HG02938 (cell line): ENCODE data around the gene SLC2A11.

ENCODE experiments used
- ATAC-seq: cut with Tn5 transposase; IDR thresholded peaks from one replicate; pipeline ENCODE4 v1.9.1; 2021; ENCODE audit warnings: mild to moderate bottlenecking, moderate library complexity; ENCODE audit not compliant: unreplicated experiment

The SLC2A11 gene

GRCh38 chr22:23831781-23832180 is 25.9 kb upstream of the SLC2A11 start:
- ATAC-seq = no peak

GRCh38 chr22:23832226-23833016 is 25.3 kb upstream of the SLC2A11 start:
- no peak for ATAC-seq

DNA sequence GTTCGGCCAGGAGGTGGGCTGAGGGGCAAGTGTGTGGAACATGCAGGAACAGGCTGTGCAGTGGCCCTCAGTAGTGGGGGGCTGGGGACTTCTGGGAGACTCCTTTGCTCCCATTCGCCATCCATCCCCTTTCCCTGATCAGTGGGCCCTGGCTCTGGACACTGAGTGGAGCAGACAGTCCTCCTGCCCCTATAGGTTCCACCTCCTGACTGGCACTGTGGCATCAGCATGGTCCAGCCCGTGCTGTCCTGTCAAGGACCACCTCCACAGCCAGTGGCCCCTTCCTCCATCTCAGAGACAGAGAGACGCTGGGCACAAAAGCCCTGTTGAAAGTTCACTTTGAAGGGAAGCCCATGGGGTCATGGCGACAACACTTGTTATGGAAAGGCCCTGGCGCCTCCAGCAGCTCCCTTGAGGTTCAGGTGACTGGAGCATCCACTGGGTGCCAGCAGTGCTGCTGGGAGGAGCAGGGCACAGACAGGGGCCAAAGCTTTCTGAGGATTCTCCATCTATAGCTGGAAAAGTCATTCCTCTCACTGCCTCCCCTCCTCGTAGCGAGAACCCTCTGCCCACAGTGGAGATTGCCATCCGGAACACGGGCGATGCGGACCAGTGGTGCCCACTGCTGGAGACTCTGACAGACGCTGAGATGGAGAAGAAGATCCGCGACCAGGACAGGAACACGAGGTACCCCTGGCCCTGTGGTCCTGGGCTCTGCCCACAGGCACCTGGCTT is 24.5 kb upstream of the SLC2A11 start:
- no peak for ATAC-seq

DNA sequence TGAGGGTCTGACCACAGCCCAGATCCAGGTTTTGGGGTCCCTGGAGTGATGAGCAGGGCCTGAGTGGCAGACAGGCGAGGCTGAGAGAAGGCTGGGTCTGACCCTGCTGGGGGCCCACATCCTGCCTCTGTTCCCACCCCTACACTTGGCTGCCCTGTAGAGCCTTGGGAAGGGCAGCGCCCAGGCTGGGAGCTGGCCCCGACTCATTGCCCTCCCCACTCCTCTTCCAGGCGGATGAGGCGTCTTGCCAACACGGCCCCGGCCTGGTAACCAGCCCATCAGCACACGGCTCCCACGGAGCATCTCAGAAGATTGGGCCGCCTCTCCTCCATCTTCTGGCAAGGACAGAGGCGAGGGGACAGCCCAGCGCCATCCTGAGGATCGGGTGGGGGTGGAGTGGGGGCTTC is 23.8 kb upstream of the SLC2A11 start:
- no peak for ATAC-seq

DNA sequence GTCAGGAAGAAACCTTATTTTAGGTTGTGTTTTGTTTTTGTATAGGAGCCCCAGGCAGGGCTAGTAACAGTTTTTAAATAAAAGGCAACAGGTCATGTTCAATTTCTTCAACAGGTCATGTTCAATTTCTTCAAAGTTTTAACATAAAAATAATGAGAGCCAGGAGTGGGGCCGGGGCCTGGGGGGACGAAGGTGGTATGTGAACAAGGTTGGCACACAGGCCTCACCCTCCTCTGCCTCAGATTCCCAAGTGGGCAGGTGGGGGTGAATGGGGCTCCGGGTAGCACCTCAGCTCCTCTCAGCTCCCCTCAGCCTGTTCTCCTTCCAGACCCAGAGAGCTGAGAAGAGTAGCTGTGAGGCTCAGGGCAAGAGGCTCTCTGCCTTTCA is 23.3 kb upstream of the SLC2A11 start:
- ATAC-seq = no peak

DNA sequence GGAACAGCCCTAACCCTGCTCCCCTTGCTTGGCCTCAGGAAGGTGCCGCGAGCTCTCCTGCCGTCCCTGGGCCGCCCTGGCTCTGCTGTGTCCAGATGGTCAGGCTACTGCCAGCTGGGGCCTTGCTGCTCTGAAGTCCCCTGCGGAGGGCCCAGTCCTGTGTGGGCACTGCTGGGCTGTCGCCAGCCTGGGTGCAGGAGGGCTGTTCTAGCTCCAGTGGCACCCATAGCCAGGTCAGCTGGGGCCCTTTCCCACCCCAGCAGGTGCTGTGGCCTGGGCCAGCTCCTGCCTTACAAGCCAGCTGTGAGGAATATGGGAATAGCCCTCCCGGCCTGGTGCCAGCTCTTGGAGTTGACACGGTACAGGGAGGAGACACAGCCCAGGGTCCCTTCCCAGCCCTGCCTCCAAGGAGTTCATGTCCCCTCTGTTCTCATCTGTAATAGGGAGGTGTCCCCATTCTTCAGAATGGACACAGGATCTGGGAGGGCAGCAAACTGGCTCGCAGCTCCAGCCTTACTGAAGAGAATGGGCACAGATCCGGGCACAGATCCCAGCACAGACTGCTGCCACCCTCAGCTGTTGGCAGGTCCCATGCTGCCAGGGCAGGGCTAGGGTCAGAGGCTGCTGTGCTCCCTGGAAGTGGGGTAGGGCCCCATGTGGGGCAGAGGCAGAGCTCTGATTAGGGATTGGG is 22.7 kb upstream of the SLC2A11 start:
- no peak for ATAC-seq

- no peak for ATAC-seq
Observed at GRCh38 chr22:23835484-23836144, 22.1 kb upstream of the SLC2A11 start.

GRCh38 chr22:23836281-23836680 is 21.4 kb upstream of the SLC2A11 start:
- ATAC-seq = no peak

DNA sequence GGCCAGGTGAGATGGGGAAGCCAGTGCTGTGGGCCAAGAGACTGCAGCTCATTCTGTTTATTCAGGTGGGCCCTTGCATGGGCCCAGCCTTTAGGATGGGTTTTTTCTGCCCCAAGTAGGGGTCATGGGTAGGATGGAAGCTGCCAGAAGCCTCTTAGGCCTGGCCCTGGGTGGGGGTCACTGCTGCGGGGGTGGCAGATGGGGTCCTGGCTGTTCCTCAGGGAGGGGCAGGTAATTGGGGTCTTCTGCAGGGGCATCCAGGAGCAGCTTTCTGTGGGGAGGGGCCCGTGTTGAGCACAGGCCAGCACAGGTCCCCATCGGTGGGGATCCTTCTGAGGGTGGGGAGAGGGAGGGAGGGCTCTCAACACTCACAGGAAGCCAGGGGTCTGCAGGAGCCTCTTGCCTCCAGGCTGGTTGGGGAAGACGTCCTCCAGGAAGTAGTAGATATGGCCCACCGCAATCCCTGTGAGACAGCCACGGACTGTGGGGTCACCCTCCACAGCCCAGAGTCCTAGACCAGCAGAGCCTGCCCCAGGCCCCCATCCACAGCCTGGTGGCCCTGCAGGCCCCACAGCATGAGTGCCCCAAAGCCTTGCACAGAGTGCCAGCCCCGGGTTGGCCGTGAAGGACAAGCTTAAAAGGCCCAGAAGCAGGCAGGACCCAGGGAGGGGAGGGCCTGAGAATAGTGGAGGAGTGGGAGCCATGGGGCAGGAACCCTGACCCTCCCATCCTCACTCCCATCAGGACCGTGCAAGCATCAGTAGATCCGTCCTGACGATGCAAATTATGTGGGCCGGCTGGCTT is 20.8 kb upstream of the SLC2A11 start:
- ATAC-seq = no peak

DNA sequence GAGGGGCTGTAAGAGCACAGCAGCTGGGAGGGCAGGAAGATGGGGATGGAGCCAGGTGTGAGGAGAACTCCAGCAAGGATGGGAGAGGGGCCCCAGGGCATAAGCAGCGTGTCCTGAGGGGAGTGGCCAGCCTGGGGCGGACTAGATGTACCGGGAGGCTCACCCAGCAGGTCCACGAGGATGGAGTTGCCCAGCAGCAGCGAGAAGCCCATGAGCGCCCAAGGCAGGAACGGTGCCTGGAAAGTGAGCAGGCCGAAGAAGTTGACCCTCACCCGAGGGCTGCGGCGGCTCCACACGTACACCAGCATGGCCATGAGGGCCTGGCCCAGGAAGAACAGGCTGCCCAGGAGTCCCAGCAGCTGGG is 20.2 kb upstream of the SLC2A11 start:
- no peak for ATAC-seq

DNA sequence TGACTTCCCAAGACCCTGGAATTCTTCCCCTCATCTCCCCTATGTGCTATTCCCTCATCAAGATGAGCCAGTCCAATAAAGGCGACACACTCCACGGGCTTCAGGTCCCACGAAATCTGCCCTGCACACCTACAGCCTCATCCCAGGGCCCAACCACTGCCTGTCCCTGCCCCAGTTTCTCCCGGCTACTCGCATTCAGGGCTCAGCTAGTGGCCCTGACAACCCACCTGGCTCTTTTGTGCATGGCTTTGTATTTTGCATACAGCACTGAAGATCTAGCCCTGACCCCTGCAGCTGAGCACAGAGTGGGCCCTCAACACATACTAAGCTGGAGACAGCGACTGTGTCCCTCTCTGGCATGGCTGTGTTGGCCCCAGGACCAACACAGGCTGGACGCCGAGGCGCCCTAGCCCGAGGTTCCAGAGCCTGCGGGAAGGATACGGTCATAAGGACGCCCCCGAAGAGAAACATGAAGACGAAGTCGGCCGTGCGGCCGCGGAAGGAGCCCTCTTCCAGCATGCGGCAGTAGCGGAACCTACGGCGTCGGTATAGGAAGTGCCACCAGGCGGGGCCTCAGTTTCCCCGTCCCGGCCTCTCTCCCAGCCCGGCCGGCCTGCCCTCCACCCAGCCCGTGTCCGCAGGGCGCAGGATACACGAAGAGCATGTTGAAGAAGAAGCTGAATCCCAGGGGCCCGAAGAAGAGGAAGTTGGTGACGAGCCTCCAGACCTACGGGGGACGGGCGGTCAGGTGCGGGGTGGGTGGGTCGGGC is 19.6 kb upstream of the SLC2A11 start:
- ATAC-seq = peak; percentile 16

DNA sequence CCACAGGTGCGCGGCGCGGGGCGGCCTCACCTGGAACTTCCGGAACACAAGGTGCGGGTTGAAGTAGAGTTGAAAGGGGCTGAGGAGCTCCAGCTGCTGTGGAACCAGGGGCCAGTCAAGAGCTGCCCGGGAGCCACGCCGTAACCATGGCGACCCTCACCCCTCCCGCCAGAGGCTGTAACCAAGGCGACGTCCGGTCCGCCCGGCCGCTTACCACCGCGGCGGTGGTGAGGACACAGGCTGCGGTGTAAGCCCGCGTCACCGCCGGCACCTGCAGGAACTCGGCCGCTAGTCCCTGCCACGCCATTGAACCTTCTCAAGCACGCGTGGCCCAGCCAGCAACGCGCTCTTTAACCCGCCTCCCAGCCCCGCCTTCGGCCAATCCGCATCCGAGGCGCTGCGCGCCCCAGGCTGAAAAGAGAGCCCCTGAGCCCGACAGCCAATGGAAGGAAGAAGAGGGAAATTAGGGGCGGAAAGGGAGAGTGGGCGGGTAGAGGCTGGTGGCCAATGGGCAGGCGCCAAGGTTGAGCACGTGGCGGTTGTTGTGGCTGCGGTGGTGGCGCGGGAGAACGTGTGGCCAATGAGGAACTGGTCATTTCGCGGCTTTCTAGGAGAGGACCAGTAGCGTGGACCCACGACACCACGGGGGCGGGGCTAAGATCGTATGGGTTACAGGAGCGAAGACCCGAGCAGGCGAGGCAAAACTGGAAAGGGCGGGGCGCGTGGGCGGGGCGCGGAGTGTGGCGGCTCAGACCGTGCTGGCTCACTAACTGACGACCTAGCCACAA is 18.8 kb upstream of the SLC2A11 start, which contains the start of gene DERL3:
TSS of gene DERL3 (minus strand) at position 326 of the 788 bp plus-strand sequence. CDS start at position 307, 19 bp downstream.
- peak; percentile 77 for ATAC-seq

DNA sequence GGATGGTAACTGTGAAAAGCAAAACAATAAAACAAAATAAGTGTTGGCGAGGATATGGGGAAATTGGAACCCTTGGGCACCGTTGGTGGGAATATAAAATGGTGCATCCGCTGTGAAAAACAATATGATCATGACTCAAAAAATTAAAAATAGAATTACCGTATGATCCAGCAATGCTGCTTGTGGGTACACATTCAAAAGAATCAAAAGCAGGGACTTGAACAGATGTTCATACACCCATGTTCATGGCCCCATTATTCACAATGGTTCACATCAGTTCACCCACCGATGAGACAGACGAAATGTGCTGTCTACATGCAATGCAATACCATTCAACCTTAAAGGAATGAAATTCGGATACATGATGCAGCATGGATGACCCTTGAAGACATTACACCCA is 17.6 kb upstream of the SLC2A11 start:
- no peak for ATAC-seq

- no peak for ATAC-seq
Observed at GRCh38 chr22:23841292-23841691, 16.4 kb upstream of the SLC2A11 start.

DNA sequence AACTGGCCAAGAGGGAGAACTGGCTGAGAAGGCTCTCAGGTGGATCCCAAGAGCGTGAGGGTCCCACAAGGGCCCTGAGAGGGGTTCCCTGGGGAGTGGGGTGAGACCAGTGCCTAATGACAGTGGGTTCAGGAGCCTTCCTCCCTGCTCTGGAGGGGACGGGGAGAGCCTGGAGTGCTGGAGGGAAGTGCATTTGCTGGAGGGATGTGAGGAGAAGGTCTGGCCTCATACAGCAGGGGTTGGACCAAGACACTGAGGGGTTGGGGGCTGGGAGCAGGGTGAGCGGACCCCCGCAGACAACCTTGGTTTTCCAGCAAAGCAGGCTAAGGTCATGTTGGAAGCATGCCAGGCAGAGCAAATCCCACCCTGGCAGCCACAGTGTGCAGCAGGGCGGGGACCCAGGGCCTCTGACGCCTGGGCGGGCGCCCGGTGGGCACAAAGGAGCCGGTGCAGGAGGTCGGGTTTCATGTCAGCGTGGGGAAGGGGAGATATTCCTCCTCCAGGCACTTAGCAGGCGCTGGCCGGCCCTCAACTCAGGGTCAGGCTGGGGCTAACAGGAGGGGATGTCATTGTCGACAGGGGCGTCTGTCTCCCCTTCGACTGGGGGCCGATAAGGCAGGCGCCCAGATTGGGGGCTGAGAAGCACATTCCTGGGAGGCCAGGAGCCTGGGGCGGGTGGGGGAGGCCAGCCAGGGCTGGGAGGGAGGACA is 15.8 kb upstream of the SLC2A11 start:
- ATAC-seq = no peak

- ATAC-seq = no peak
Observed at GRCh38 chr22:23842599-23842998, 15.1 kb upstream of the SLC2A11 start.

DNA sequence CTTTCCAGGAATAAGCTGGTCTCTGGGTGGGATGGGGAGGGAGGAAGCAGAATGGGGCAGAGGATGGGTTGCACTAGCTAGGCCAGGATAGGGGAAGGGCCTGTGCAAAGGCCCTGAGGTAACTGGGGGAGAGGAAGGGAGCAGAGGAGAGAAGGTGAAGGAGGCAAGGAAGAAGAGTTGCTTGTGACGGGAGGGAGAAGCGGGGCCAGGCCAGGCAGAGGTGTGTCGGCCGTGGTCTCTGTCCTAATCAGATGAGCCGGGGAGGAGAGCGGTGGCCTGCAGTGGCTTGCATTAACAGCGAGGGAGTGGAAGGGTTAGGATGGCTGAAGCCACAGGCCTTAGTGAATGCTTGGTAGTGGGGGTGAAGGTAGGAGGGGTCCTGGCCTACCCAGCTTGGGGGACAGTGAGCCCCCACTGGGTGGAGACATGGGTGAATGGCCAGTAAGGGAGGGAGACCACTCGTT is 12.9 kb upstream of the SLC2A11 start:
- no peak for ATAC-seq
